ENCODE data around the gene ZDHHC14. TPM values are rescaled to one million over a fixed set of nuclear protein-coding genes. Genes with fewer than 3 reads are reported as not detected.

ZDHHC14 gene
- total and polyA plus RNA-seq, 2 experiments from 2014 or later, result 3.0 to 7.4 TPM

- no peak for TF ChIP-seq REST (IDR thresholded peaks at IDR 0.05; ENCODE audit: unreplicated experiment)
- no peak for TF ChIP-seq POLR2AphosphoS5 (IDR thresholded peaks at IDR 0.05; ENCODE audit: low read depth)
- no peak for TF ChIP-seq NANOG (IDR thresholded peaks at IDR 0.05; ENCODE audit: borderline replicate concordance)
- TF ChIP-seq EZH2 (IDR thresholded peaks at IDR 0.05; ENCODE audit: low read depth, unreplicated experiment), result no peak
- no peak for TF ChIP-seq ZNF114 (CRISPR knock-in tag; IDR thresholded peaks at IDR 0.05)
- TF ChIP-seq CTCF (conservative IDR thresholded peaks at IDR 0.05; ENCODE audit: low read depth in 2 of 2), result no peak
Observed at GRCh38 chr6:157374889-157375443, 6.0 kb upstream of the ZDHHC14 start (continued).

- Mint-ChIP-seq H3K4me3 (no peak overlapping the region), H3K9me3 (no peaks in the 10 kb centered on the region), H3K4me1 (peaks cover 12% of the 10 kb centered on the region), H3K27me3 (ENCODE audit: insufficient read depth, low read depth, poor library complexity) (no peaks in the 10 kb centered on the region), H3K27ac (no peak overlapping the region), H3K36me3 (ENCODE audit: low read depth) (no peaks in the 10 kb centered on the region)
- H3K4me3 ChIP-seq, result no peak overlapping the region
- H3K36me3 ChIP-seq (ENCODE audit: insufficient read depth), result no peaks in the 10 kb centered on the region
- no peak for TF ChIP-seq EZH2phosphoT487 (IDR thresholded peaks at IDR 0.05; ENCODE audit: unreplicated experiment)
- no peaks in the 10 kb centered on the region for H3K79me2 ChIP-seq (replicated peaks; ENCODE audit: insufficient read depth)
- H3K4me1 ChIP-seq (ENCODE audit: insufficient read depth), result peaks cover 4% of the 10 kb centered on the region; the same call in 1 of the 2 replicates
- no peak overlapping the region for H2AFZ ChIP-seq
- H3K27ac ChIP-seq (ENCODE audit: low read depth), result no peak overlapping the region
- no peaks in the 10 kb centered on the region for H4K20me1 ChIP-seq (replicated peaks; ENCODE audit: insufficient read depth)
- H3K9me2 ChIP-seq (ENCODE audit: insufficient read depth), result no peaks in the 10 kb centered on the region
- no peak overlapping the region for H3K4me2 ChIP-seq
- no peaks in the 10 kb centered on the region for H3K27me3 ChIP-seq (ENCODE audit: insufficient read depth)
- no peaks in the 10 kb centered on the region for H3F3A ChIP-seq (replicated peaks; ENCODE audit: low read depth)
- ATAC-seq, result no peak
- no peak for DNase-seq (ENCODE audit: low spot score)
Observed at GRCh38 chr6:157376241-157376640, 4.7 kb upstream of the ZDHHC14 start.

GRCh38 chr6:157376706-157377230 is 4.2 kb upstream of the ZDHHC14 start:
- H3K4me3 Mint-ChIP-seq, result no peak overlapping the region
- ATAC-seq, result no peak
- Histone ChIP-seq H3K27me3 (ENCODE audit: insufficient read depth) (no peaks in the 10 kb centered on the region), H3K9me2 (ENCODE audit: insufficient read depth) (no peaks in the 10 kb centered on the region), H4K20me1 (replicated peaks; ENCODE audit: insufficient read depth) (no peaks in the 10 kb centered on the region), H3K27ac (ENCODE audit: low read depth) (no peak overlapping the region), H3K4me1 (ENCODE audit: insufficient read depth) (peaks cover 4% of the 10 kb centered on the region; the same call in 1 of the 2 replicates), H3K79me2 (replicated peaks; ENCODE audit: insufficient read depth) (no peaks in the 10 kb centered on the region), H3K36me3 (ENCODE audit: insufficient read depth) (no peaks in the 10 kb centered on the region), H3F3A (replicated peaks; ENCODE audit: low read depth) (no peaks in the 10 kb centered on the region), H3K4me3 (no peak overlapping the region), H3K4me2 (no peak overlapping the region), H2AFZ (no peak overlapping the region)
- no peaks in the 10 kb centered on the region for H3K27me3 Mint-ChIP-seq (ENCODE audit: insufficient read depth, low read depth, poor library complexity)
- no peaks in the 10 kb centered on the region for H3K36me3 Mint-ChIP-seq (ENCODE audit: low read depth)
- DNase-seq (ENCODE audit: low spot score), result no peak
- H3K27ac Mint-ChIP-seq, result no peak overlapping the region
- no peaks in the 10 kb centered on the region for H3K9me3 Mint-ChIP-seq
- H3K4me1 Mint-ChIP-seq, result peaks cover 12% of the 10 kb centered on the region
- TF ChIP-seq NANOG (IDR thresholded peaks at IDR 0.05; ENCODE audit: borderline replicate concordance) (no peak), ZNF462 (CRISPR knock-in tag; IDR thresholded peaks at IDR 0.05) (no peak)
